ENCODE results near the gene RDH16.

- TF ChIP-seq CTCF (IDR thresholded peaks at IDR 0.05), result no peak
- no peak for TF ChIP-seq POLR2A (IDR thresholded peaks at IDR 0.05)
Measured at GRCh38 chr12:56958422-56958821, 1.0 kb upstream of the RDH16 start.
